Body of pancreas (tissue), 4 donors: ENCODE measurements around the gene ADCY5.

Source experiments
- CTCF ChIP-seq, 7 experiments: fragments of 450-650 bp in 4 of 7; fragments of 200-600 bp in 3 of 7; sonication (generic) in 3 of 7; IDR thresholded peaks; one replicate each; pipeline ENCODE4 v1.5.1; 2016 to 2019; ENCODE audit warnings: antibody characterized with exemption in 7 of 7
- POLR2A ChIP-seq, 3 donors: fragments of 450-650 bp; IDR thresholded peaks; one replicate each; pipeline ENCODE4 v1.6.1; 2016; ENCODE audit warnings: antibody characterized with exemption in 3 of 3, mild to moderate bottlenecking in 2 of 3

- TF ChIP-seq CTCF (IDR thresholded peaks at IDR 0.05), result no peak
- TF ChIP-seq POLR2A (IDR thresholded peaks at IDR 0.05), result no peak
Observed at GRCh38 chr3:123392871-123393620, 55.8 kb downstream of the ADCY5 start.
